NAMALWA (cell line): ENCODE data around the gene MAPT.

Experiments used
- DNase-seq: peaks from one replicate; pipeline ENCODE4 v3.0.0-alpha.2; 2015; ENCODE audit warnings: low spot score

The MAPT gene

GRCh38 chr17:45894022-45894784, at the start of gene MAPT:
Gene MAPT (plus strand): TSS chr17:45894554. CDS start chr17:45962338, 67,784 bp downstream.
- DNase-seq: peak; percentile 78

GRCh38 chr17:45844695-45845375, 49.5 kb upstream of the MAPT start, which contains the start of gene SPPL2C:
Gene SPPL2C (plus strand): TSS chr17:45844881. CDS start chr17:45844907, 26 bp downstream.
- DNase-seq: no peak

GRCh38 chr17:45845376-45846185, 48.8 kb upstream of the MAPT start:
- DNase-seq: no peak

GRCh38 chr17:45846223-45846622, 48.1 kb upstream of the MAPT start:
- no peak for DNase-seq

GRCh38 chr17:45846646-45847045, 47.7 kb upstream of the MAPT start:
- no peak for DNase-seq

- DNase-seq: no peak
Measured at GRCh38 chr17:45847101-45847500, 47.3 kb upstream of the MAPT start.

- DNase-seq: no peak
Measured at GRCh38 chr17:45847747-45848146, 46.6 kb upstream of the MAPT start.

- no peak for DNase-seq
Measured at GRCh38 chr17:45848405-45848804, 45.9 kb upstream of the MAPT start.

- DNase-seq: no peak
Measured at GRCh38 chr17:45848868-45849535, 45.4 kb upstream of the MAPT start.

- no peak for DNase-seq
Measured at GRCh38 chr17:45849536-45849990, 44.8 kb upstream of the MAPT start.

- no peak for DNase-seq
Measured at GRCh38 chr17:45850011-45850410, 44.3 kb upstream of the MAPT start.

GRCh38 chr17:45850468-45850867, 43.9 kb upstream of the MAPT start:
- no peak for DNase-seq

GRCh38 chr17:45851022-45851421, 43.3 kb upstream of the MAPT start:
- no peak for DNase-seq

GRCh38 chr17:45851464-45851863, 42.9 kb upstream of the MAPT start:
- DNase-seq: no peak

- no peak for DNase-seq
Measured at GRCh38 chr17:45851873-45852272, 42.5 kb upstream of the MAPT start.

GRCh38 chr17:45852535-45853297, 41.6 kb upstream of the MAPT start:
- peak; percentile 79 for DNase-seq

GRCh38 chr17:45854209-45854608, 40.1 kb upstream of the MAPT start:
- DNase-seq: no peak

GRCh38 chr17:45855691-45856336, 38.5 kb upstream of the MAPT start:
- no peak for DNase-seq

GRCh38 chr17:45857977-45858708, 36.2 kb upstream of the MAPT start:
- no peak for DNase-seq

GRCh38 chr17:45861165-45861564, 33.2 kb upstream of the MAPT start:
- no peak for DNase-seq
